ENCODE results near the gene IGSF21.

The IGSF21 gene

GRCh38 chr1:18304151-18304869, 196.7 kb downstream of the IGSF21 start:
- TF ChIP-seq CTCF (conservative IDR thresholded peaks at IDR 0.05) (no peak), ZFX (IDR thresholded peaks at IDR 0.05) (no peak)
- no peak overlapping the region for H3K27ac ChIP-seq

- H3K27ac ChIP-seq: no peak overlapping the region
- TF ChIP-seq ZFX (IDR thresholded peaks at IDR 0.05) (no peak), CTCF (conservative IDR thresholded peaks at IDR 0.05) (no peak)
Measured at GRCh38 chr1:18305182-18305795, 197.7 kb downstream of the IGSF21 start.

- no peak overlapping the region for H3K27ac ChIP-seq
- no peak for TF ChIP-seq CTCF (conservative IDR thresholded peaks at IDR 0.05)
- no peak for TF ChIP-seq ZFX (IDR thresholded peaks at IDR 0.05)
Measured at GRCh38 chr1:18307329-18307898, 199.8 kb downstream of the IGSF21 start.

- TF ChIP-seq CTCF (conservative IDR thresholded peaks at IDR 0.05) (no peak), ZFX (IDR thresholded peaks at IDR 0.05) (no peak)
- H3K27ac ChIP-seq: no peak overlapping the region
Measured at GRCh38 chr1:18309552-18310155, 202.1 kb downstream of the IGSF21 start.

GRCh38 chr1:18312961-18313360, 205.4 kb downstream of the IGSF21 start:
- H3K27ac ChIP-seq: no peak overlapping the region
- TF ChIP-seq CTCF (conservative IDR thresholded peaks at IDR 0.05): no peak
- TF ChIP-seq ZFX (IDR thresholded peaks at IDR 0.05): no peak

GRCh38 chr1:18313523-18313922, 205.9 kb downstream of the IGSF21 start:
- H3K27ac ChIP-seq: no peak overlapping the region
- TF ChIP-seq ZFX (IDR thresholded peaks at IDR 0.05): no peak
- no peak for TF ChIP-seq CTCF (conservative IDR thresholded peaks at IDR 0.05)

GRCh38 chr1:18314399-18314798, 206.8 kb downstream of the IGSF21 start:
- no peak for TF ChIP-seq ZFX (IDR thresholded peaks at IDR 0.05)
- TF ChIP-seq CTCF (conservative IDR thresholded peaks at IDR 0.05): no peak
- no peak overlapping the region for H3K27ac ChIP-seq
